Osteocyte (in vitro differentiated cells): Measurements from ENCODE around the gene SLC17A4. TPM values are rescaled to one million over a fixed set of nuclear protein-coding genes. Genes with fewer than 3 reads are reported as not detected.

Experiments
- DNase-seq: peaks from one replicate; pipeline ENCODE4 v3.0.0; 2021; ENCODE audit warnings: mixed read lengths; ENCODE audit not compliant: unreplicated experiment; ENCODE audit errors: extremely low spot score
- H3K27ac Mint-ChIP-seq: one replicate; pipeline ENCODE4 v1.8.0; 2021; ENCODE audit warnings: mild to moderate bottlenecking, mixed read lengths; ENCODE audit not compliant: unreplicated experiment
- H3K27me3 Mint-ChIP-seq: one replicate; pipeline ENCODE4 v1.8.0; 2021; ENCODE audit warnings: mixed read lengths; ENCODE audit not compliant: unreplicated experiment
- H3K36me3 Mint-ChIP-seq: one replicate; pipeline ENCODE4 v1.8.0; 2021; ENCODE audit warnings: mixed read lengths; ENCODE audit not compliant: unreplicated experiment
- H3K4me1 Mint-ChIP-seq: one replicate; pipeline ENCODE4 v1.8.0; 2021; ENCODE audit warnings: mixed read lengths; ENCODE audit not compliant: unreplicated experiment
- H3K4me3 Mint-ChIP-seq: one replicate; pipeline ENCODE4 v1.8.0; 2021; ENCODE audit warnings: mild to moderate bottlenecking, moderate library complexity, mixed read lengths; ENCODE audit not compliant: unreplicated experiment
- H3K9me3 Mint-ChIP-seq: one replicate; pipeline ENCODE4 v1.8.0; 2021; ENCODE audit warnings: mixed read lengths; ENCODE audit not compliant: unreplicated experiment
- total RNA-seq: library from RNA; stranded (reverse); gene quantifications from 2 replicates; pipeline ENCODE4 v1.2.1, GENCODE V29; 2021
- TF ChIP-seq, protein P1 (sequence below): fragments of 200-600 bp; sonication (generic); IDR thresholded peaks from 2 replicates; pipeline ENCODE4 v1.5.0; 2021; ENCODE audit warnings: antibody characterized with exemption, mild to moderate bottlenecking, moderate library complexity

Gene SLC17A4
- total RNA-seq, 1 donor from 2014 or later: not detected

DNA sequence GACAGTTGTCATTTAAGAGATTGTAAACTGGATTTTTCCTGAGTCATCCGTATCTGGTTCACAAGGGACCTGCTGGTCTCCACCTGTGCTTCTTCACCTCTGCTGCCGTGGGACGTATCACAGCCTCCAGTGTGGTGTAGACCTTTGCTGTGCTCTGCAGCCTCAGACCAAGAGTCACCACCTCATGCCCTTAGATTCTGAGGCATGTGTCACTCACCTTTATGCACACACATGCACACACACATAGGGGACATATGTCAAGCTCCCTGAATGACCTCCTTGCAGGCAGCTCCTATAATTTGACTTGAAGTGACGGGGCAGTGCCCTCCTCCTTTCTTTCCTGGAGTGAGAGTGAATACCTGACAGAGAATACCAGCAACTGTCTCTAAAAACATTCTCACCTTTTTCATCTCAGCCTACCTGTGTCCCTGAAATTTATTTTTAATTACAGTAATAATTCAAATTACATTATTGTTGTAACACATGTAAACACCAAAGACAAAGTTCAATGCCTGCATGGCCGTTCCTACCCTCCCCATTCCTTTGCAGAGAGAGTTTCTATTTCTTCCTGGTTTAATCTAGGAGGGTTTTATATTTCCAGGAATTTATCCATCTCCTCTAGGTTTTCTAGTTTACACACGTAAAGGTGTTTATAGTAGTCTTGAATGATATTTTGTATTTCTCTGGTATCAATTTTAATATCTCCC is 3.5 kb downstream of the SLC17A4 start:
- Mint-ChIP-seq H3K4me1 (no peaks in the 10 kb centered on the region), H3K36me3 (no peaks in the 10 kb centered on the region), H3K9me3 (no peaks in the 10 kb centered on the region), H3K27me3 (peaks cover 31% of the 10 kb centered on the region), H3K27ac (no peak overlapping the region), H3K4me3 (no peak overlapping the region)
- DNase-seq: no peak
- TF ChIP-seq, protein P1, sequence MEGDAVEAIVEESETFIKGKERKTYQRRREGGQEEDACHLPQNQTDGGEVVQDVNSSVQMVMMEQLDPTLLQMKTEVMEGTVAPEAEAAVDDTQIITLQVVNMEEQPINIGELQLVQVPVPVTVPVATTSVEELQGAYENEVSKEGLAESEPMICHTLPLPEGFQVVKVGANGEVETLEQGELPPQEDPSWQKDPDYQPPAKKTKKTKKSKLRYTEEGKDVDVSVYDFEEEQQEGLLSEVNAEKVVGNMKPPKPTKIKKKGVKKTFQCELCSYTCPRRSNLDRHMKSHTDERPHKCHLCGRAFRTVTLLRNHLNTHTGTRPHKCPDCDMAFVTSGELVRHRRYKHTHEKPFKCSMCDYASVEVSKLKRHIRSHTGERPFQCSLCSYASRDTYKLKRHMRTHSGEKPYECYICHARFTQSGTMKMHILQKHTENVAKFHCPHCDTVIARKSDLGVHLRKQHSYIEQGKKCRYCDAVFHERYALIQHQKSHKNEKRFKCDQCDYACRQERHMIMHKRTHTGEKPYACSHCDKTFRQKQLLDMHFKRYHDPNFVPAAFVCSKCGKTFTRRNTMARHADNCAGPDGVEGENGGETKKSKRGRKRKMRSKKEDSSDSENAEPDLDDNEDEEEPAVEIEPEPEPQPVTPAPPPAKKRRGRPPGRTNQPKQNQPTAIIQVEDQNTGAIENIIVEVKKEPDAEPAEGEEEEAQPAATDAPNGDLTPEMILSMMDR: no peak

DNA sequence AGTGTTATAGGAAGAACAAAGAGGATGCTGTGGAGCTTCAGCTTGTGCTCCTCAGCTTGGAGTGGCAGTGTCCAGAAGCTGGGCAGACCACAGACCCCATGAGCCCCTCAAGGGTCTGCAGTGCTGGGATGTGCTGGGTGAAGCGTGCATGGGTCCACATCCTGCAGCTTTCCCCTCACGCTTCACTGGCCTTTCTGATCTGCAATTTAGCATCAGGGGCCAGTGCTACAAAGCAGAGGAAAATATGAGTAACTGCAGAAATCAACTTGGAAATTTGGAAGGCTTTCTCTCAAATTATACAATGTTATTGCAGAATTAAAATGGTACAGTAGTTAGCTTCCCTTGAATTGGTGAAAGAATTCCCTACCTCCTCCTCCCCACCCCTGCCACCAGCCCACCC is 10.1 kb downstream of the SLC17A4 start:
- DNase-seq: no peak
- Mint-ChIP-seq H3K9me3 (no peaks in the 10 kb centered on the region), H3K4me3 (no peak overlapping the region), H3K27ac (no peak overlapping the region), H3K27me3 (peaks cover 30% of the 10 kb centered on the region), H3K4me1 (no peaks in the 10 kb centered on the region), H3K36me3 (no peaks in the 10 kb centered on the region)
- TF ChIP-seq, protein P1: no peak

DNA sequence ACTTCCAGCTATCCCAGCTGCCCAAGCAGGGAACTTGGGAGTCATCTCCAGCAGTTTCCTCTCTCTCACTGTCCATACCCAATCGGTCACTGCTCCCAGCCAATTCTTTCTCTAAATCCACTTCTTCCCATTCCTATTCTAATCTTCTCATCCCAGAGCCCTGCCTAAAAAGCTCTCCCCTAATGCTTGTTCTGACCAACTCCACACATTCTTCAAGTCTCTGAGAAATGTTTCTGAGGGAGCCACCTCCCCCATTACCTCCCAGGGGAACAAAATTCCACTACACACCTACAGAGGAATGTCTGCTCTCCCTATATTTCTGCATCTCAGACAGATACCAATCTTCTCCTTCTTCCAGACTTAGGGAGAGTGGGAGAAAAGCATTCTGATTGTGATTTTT is 14.0 kb downstream of the SLC17A4 start:
- Mint-ChIP-seq H3K27me3 (peaks cover 20% of the 10 kb centered on the region), H3K36me3 (no peaks in the 10 kb centered on the region), H3K4me3 (no peak overlapping the region), H3K9me3 (no peaks in the 10 kb centered on the region), H3K27ac (no peak overlapping the region), H3K4me1 (no peaks in the 10 kb centered on the region)
- no peak for DNase-seq
- TF ChIP-seq, protein P1: no peak

DNA sequence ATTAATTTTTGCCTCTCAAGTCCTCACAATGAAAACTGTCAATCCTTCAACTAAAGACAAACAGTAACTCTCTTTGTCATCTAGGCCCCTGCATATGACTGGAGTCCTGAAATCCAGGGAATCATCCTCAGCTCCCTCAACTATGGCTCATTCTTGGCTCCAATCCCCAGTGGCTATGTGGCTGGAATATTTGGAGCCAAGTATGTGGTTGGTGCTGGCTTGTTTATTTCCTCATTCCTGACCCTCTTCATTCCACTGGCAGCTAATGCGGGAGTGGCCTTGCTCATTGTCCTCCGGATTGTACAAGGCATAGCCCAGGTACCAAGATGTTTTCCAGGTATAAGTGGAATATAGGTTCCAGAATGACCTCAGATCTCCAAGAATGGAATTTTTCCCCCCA is 15.4 kb downstream of the SLC17A4 start:
- DNase-seq: no peak
- H3K27ac Mint-ChIP-seq: no peak overlapping the region
- TF ChIP-seq, protein P1: no peak
- H3K4me1 Mint-ChIP-seq: no peaks in the 10 kb centered on the region
- H3K9me3 Mint-ChIP-seq: no peaks in the 10 kb centered on the region
- peaks cover 20% of the 10 kb centered on the region for H3K27me3 Mint-ChIP-seq
- H3K36me3 Mint-ChIP-seq: no peaks in the 10 kb centered on the region
- no peak overlapping the region for H3K4me3 Mint-ChIP-seq

DNA sequence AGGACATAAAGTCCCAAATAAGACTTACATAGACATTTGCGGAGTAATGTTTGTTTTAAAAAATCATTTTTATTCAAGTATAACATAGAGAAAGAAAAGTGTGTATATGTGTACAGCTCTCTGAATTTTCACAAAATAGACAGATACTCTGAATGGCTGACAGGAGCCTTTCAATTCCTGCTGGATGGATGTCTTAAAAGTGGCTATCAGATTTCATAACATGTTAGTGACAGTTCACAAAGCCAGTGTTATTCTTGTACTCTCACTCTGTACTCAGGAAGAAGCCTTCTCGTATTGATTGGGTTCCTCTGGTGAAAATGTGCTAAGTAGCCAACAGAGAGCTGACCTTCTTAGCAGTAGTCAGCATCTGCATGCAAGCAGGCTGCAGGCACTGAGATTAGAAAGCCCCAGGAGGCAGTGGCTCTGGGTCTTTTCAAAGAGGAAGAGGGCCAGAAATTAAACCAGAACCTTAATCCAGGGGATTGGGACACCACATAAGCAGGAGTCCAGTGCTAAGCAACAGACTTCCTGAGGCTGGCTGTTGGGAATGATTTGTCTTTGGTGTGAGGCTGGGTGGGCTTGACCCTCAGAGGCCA is 19.7 kb downstream of the SLC17A4 start:
- Mint-ChIP-seq H3K36me3 (no peaks in the 10 kb centered on the region), H3K4me3 (no peak overlapping the region), H3K9me3 (no peaks in the 10 kb centered on the region), H3K4me1 (peaks cover 7% of the 10 kb centered on the region), H3K27ac (no peak overlapping the region), H3K27me3 (no peaks in the 10 kb centered on the region)
- TF ChIP-seq, protein P1: no peak
- no peak for DNase-seq
